HepG2 (cell line): ENCODE results near the gene RPL38.

Experiments
- CTCF ChIP-seq: sonication (generic); formaldehyde crosslinking; IDR thresholded peaks from 2 replicates; pipeline ENCODE4 v1.5.0; 2020; ENCODE audit warnings: mild to moderate bottlenecking, missing genetic modification reagents, moderate library complexity
- FOXK1 ChIP-seq: sonication (generic); formaldehyde crosslinking; IDR thresholded peaks from 2 replicates; pipeline ENCODE4 v1.4.0; 2020; ENCODE audit warnings: low read depth, missing genetic modification reagents, borderline replicate concordance
- JUN ChIP-seq: sonication (generic); formaldehyde crosslinking; IDR thresholded peaks from 2 replicates; pipeline ENCODE4 v1.4.0; 2020; ENCODE audit warnings: mild to moderate bottlenecking, missing genetic modification reagents
- KDM5B ChIP-seq: sonication (generic); formaldehyde crosslinking; IDR thresholded peaks from 2 replicates; pipeline ENCODE4 v1.4.0; 2020; ENCODE audit warnings: missing genetic modification reagents, mild to moderate bottlenecking, borderline replicate concordance
- POLR2A ChIP-seq, 2 experiments: IDR thresholded peaks; 2 replicates each; pipeline ENCODE4 v1.6.1; 2011; ENCODE audit warnings: low read depth in 2 of 2, low read length in 2 of 2, mild to moderate bottlenecking in 1 of 2, moderate library complexity in 1 of 2; ENCODE audit not compliant: insufficient read depth in 1 of 2
- RAD21 ChIP-seq: fragments of 450-650 bp; formaldehyde crosslinking; IDR thresholded peaks from 2 replicates; pipeline ENCODE4 v1.5.0; 2020; ENCODE audit warnings: mild to moderate bottlenecking
- ZNF598 ChIP-seq: sonication (generic); formaldehyde crosslinking; IDR thresholded peaks from 2 replicates; pipeline ENCODE4 v1.5.1; 2020; ENCODE audit warnings: mild to moderate bottlenecking, missing genetic modification reagents, borderline replicate concordance
- ZNF709 ChIP-seq: sonication (generic); formaldehyde crosslinking; IDR thresholded peaks from 2 replicates; pipeline ENCODE4 v1.5.0; 2020; ENCODE audit warnings: mild to moderate bottlenecking, missing genetic modification reagents

- no peak for TF ChIP-seq RAD21 (CRISPR knock-in tag)
- TF ChIP-seq JUN (CRISPR knock-in tag): no peak
- TF ChIP-seq ZNF709 (CRISPR knock-in tag): no peak
- no peak for TF ChIP-seq POLR2A (IDR thresholded peaks at IDR 0.05; ENCODE audit: insufficient read depth in 1 of 2, low read depth in 2 of 2, low read length in 2 of 2)
- TF ChIP-seq KDM5B (CRISPR knock-in tag): no peak
- TF ChIP-seq CTCF: no peak
- TF ChIP-seq FOXK1: no peak
- TF ChIP-seq ZNF598 (CRISPR knock-in tag): no peak
These were observed 32.5 kb downstream of the RPL38 start for GRCh38 chr17:74235911-74236371.
